K562 (cell line): ENCODE results near the gene TMPRSS11D. TPM values are rescaled to one million over a fixed set of nuclear protein-coding genes. Genes with fewer than 3 reads are reported as not detected.

Experiments used
- ATAC-seq: fragments of 200-7000 bp; cut with Tn5 transposase; 3 replicates; pipeline ENCODE4 v1.9.1; 2020; ENCODE audit warnings: moderate library complexity
- BruUV-seq: library from RNA; stranded (reverse); fragments of 400-500 nt; replicated peaks from 2 replicates; lab custom pipeline; 2021; lab: Mats Ljungman, UMichigan
- CTCF ChIA-PET: fragments of 300-600 bp; formaldehyde crosslinking; extraction: SDS; loops from one replicate; lab custom pipeline; 2021; ENCODE audit warnings: low intra/inter-chr PET ratio; lab: Yijun Ruan, JAX
- POLR2A ChIA-PET: fragments of 300-600, 350-650 bp; sonication (Branson Sonifier 250); formaldehyde crosslinking; extraction: SDS; loops from one replicate; lab custom pipeline; 2021; ENCODE audit warnings: antibody characterized with exemption, inconsistent platforms; lab: Yijun Ruan, JAX
- DNase-seq, 4 experiments: peaks; one replicate each; pipeline versions ENCODE4 v3.0.0 to v3.0.0-alpha.2; 2011 to 2018; ENCODE audit warnings: low spot score in 3 of 4, mixed read lengths in 3 of 4; ENCODE audit errors: extremely low read depth in 1 of 4
- FAIRE-seq: peaks from 2 replicates; lab custom pipeline; 2011; peaks lifted over from hg19 to GRCh38; lab: Jason Lieb, UNC
- H2AFZ ChIP-seq: 2 replicates; pipeline ENCODE4 v1.6.0; 2011; ENCODE audit warnings: low read depth, low read length, control low read depth, inconsistent platforms
- H3K27ac ChIP-seq: fragments of 200-600 bp; 3 replicates; pipeline ENCODE4 v1.8.0; 2011; ENCODE audit warnings: low read depth, mild to moderate bottlenecking, control low read depth, inconsistent platforms, low read length, moderate library complexity, mixed read lengths; ENCODE audit errors: extremely low read depth
- H3K27me3 ChIP-seq, 2 experiments: fragments of 300-600 bp in 1 of 2; 2 replicates in 1 of 2; 3 replicates in 1 of 2; pipeline versions ENCODE4 v1.6.0 to v1.8.0; 2011; ENCODE audit warnings: inconsistent platforms in 2 of 2, low read length in 2 of 2, mild to moderate bottlenecking in 1 of 2, mixed read lengths in 1 of 2, moderate library complexity in 1 of 2; ENCODE audit not compliant: control insufficient read depth in 2 of 2, insufficient read depth in 2 of 2
- H3K36me3 ChIP-seq: fragments of 300-600 bp; 3 replicates; pipeline ENCODE4 v1.8.0; 2011; ENCODE audit warnings: mild to moderate bottlenecking, low read length, inconsistent platforms; ENCODE audit not compliant: control insufficient read depth, insufficient read depth
- H3K4me1 ChIP-seq, 2 experiments: fragments of 200-600 bp in 1 of 2; replicated peaks in 1 of 2; 2 replicates in 1 of 2; 3 replicates in 1 of 2; pipeline versions ENCODE4 v1.5.1 to v1.8.0; 2011; ENCODE audit warnings: inconsistent platforms in 2 of 2, low read length in 2 of 2, mild to moderate bottlenecking in 1 of 2, mixed read lengths in 1 of 2, moderate library complexity in 1 of 2; ENCODE audit not compliant: control insufficient read depth in 2 of 2, insufficient read depth in 2 of 2
- H3K4me2 ChIP-seq: 2 replicates; pipeline ENCODE4 v1.6.1; 2011; ENCODE audit warnings: low read length, control low read depth, inconsistent platforms, mixed read lengths; ENCODE audit not compliant: insufficient read depth
- H3K4me3 ChIP-seq: fragments of 200-600 bp; sonication (generic), shearing (Covaris generic); 2 replicates; pipeline ENCODE4 v1.5.1; 2016; ENCODE audit warnings: control low read depth, inconsistent platforms
- H3K79me2 ChIP-seq: fragments of 200-600 bp; 3 replicates; pipeline ENCODE4 v1.8.0; 2011; ENCODE audit warnings: low read length, inconsistent platforms; ENCODE audit not compliant: control insufficient read depth, insufficient read depth
- H3K9ac ChIP-seq, 2 experiments: 2 replicates each; pipeline versions ENCODE4 v1.6.0 to v1.6.1; 2011; ENCODE audit warnings: low read depth in 2 of 2, low read length in 2 of 2, control low read depth in 1 of 2, inconsistent platforms in 1 of 2, mild to moderate bottlenecking in 1 of 2, mixed read lengths in 1 of 2; ENCODE audit not compliant: insufficient read depth in 1 of 2
- H3K9me1 ChIP-seq: one replicate; pipeline ENCODE4 v1.6.0; 2011; ENCODE audit warnings: inconsistent platforms, mild to moderate bottlenecking, low read length, moderate library complexity; ENCODE audit not compliant: control insufficient read depth, insufficient read depth
- H3K9me3 ChIP-seq: replicated peaks from 2 replicates; pipeline ENCODE4 v1.5.1; 2011; ENCODE audit warnings: low read depth, low read length, inconsistent platforms; ENCODE audit not compliant: control insufficient read depth, insufficient read depth
- H4K20me1 ChIP-seq: replicated peaks from 2 replicates; pipeline ENCODE4 v1.6.1; 2011; ENCODE audit warnings: low read length, inconsistent platforms, mixed read lengths; ENCODE audit not compliant: control insufficient read depth, insufficient read depth
- BHLHE40 ChIP-seq: IDR thresholded peaks from 2 replicates; pipeline ENCODE4 v1.6.1; 2011; ENCODE audit warnings: low read length, improper control_type of control experiment
- DDX20 ChIP-seq: fragments of 450-650 bp; IDR thresholded peaks from 2 replicates; pipeline ENCODE4 v1.6.1; 2016; ENCODE audit warnings: missing genetic modification characterization, low read depth, mild to moderate bottlenecking, missing compliant biosample characterization, moderate library complexity
- HDAC8 ChIP-seq: fragments of 450-650 bp; IDR thresholded peaks from 2 replicates; pipeline ENCODE4 v1.6.1; 2016; ENCODE audit warnings: mild to moderate bottlenecking, missing genetic modification characterization, moderate library complexity, missing compliant biosample characterization
- NCOA6 ChIP-seq: fragments of 450-650 bp; IDR thresholded peaks from 2 replicates; pipeline ENCODE4 v1.6.1; 2017; ENCODE audit warnings: mild to moderate bottlenecking
- NFRKB ChIP-seq: fragments of 450-650 bp; IDR thresholded peaks from 2 replicates; pipeline ENCODE4 v1.6.1; 2016; ENCODE audit warnings: low read depth
- NRF1 ChIP-seq, 2 experiments: fragments of 450-650 bp; IDR thresholded peaks in 1 of 2; conservative IDR thresholded peaks in 1 of 2; 2 replicates each; pipeline ENCODE4 v1.6.1; 2014; ENCODE audit warnings: mild to moderate bottlenecking in 2 of 2
- PPARD ChIP-seq: fragments of 250-450 bp; sonication (Bioruptor Pico); IDR thresholded peaks from 2 replicates; pipeline ENCODE4 v1.8.0; 2022; ENCODE audit warnings: inconsistent platforms, mild to moderate bottlenecking, moderate library complexity
- RBM22 ChIP-seq: fragments of 200-400 bp; formaldehyde crosslinking; IDR thresholded peaks from 2 replicates; pipeline ENCODE4 v1.6.1; 2018; ENCODE audit warnings: low read length, low read depth; ENCODE audit not compliant: poor library complexity, severe bottlenecking
- THRAP3 ChIP-seq: fragments of 450-650 bp; IDR thresholded peaks from 2 replicates; pipeline ENCODE4 v1.6.1; 2016; ENCODE audit warnings: mild to moderate bottlenecking, inconsistent platforms, borderline replicate concordance
- ZC3H11A ChIP-seq: IDR thresholded peaks from 2 replicates; pipeline ENCODE4 v1.6.1; 2012; ENCODE audit warnings: low read depth, low read length, improper control_type of control experiment
- ZNF24 ChIP-seq: fragments of 450-650 bp; IDR thresholded peaks from 2 replicates; pipeline ENCODE4 v1.6.1; 2016
- ZNF253 ChIP-seq: fragments of 250-450 bp; sonication (Bioruptor Pico); conservative IDR thresholded peaks from 2 replicates; pipeline ENCODE4 v1.6.1; 2021; ENCODE audit warnings: mild to moderate bottlenecking
- ZNF551 ChIP-seq: fragments of 250-450 bp; sonication (Bioruptor Pico); IDR thresholded peaks from 2 replicates; pipeline ENCODE4 v1.5.0; 2021; ENCODE audit warnings: mild to moderate bottlenecking, moderate library complexity
- ZNF707 ChIP-seq: fragments of 250-450 bp; sonication (Bioruptor Pico); conservative IDR thresholded peaks from 2 replicates; pipeline ENCODE4 v1.8.0; 2022; ENCODE audit warnings: inconsistent platforms, mild to moderate bottlenecking, moderate library complexity
- WGBS: fragments of 100-300 bp; shearing (Covaris generic); methylation state at CpG from one replicate; pipeline ENCODE4 v1.1.6; 2016; ENCODE audit warnings: low coverage, mixed read lengths; ENCODE audit not compliant: insufficient coverage; ENCODE audit errors: missing lambda C conversion rate; 5-methylcytosine and 5-hydroxymethylcytosine counted together
- in situ Hi-C: fragments of 300-500 bp; cut with MboI; formaldehyde crosslinking; loops from 4 replicates; pipeline ENCODE4 v1.15.0; 2018; ENCODE audit warnings: inconsistent platforms, mixed read lengths
- intact Hi-C: fragments of 100-400 bp; cut with micrococcal nuclease; formaldehyde crosslinking; loops from 2 replicates; pipeline ENCODE4 v1.14.2; 2022
- polyA plus RNA-seq, 8 experiments: library from polyadenylated mRNA; depleted of rRNA in 4 of 8; stranded (reverse) in 5 of 8; unstranded in 3 of 8; fragments of >200 nt; fragmentation: Nextera tagmentation in 2 of 8; fragmentation: Illumina TruSeq in 1 of 8; extraction: Ambion mirVana in 2 of 8; extraction: Trizol in 1 of 8; gene quantifications; 2 replicates each; pipeline versions ENCODE4 v1.2.1 to v1.2.3, GENCODE V29; 2011 to 2014; ENCODE audit warnings: inconsistent platforms in 1 of 8, missing spikeins in 1 of 8
- total RNA-seq, 7 experiments: library from RNA; depleted of rRNA in 6 of 7; stranded (reverse); fragments of >200 nt in 6 of 7; fragmentation: Illumina TruSeq in 2 of 7; extraction: Trizol in 2 of 7; gene quantifications; 2 replicates each; pipeline versions ENCODE4 v1.2.1 to v1.2.3, GENCODE V29; 2011 to 2021; ENCODE audit warnings: low replicate concordance in 1 of 7
- TF ChIP-seq, protein P1 (sequence below): sonication (generic); formaldehyde crosslinking; IDR thresholded peaks from 2 replicates; pipeline ENCODE4 v1.9.0; 2022; ENCODE audit warnings: mild to moderate bottlenecking, missing genetic modification reagents
- TF ChIP-seq, protein P2 (sequence below): sonication (generic); formaldehyde crosslinking; IDR thresholded peaks from 2 replicates; pipeline ENCODE4 v1.8.0; 2022; ENCODE audit warnings: mild to moderate bottlenecking, missing genetic modification reagents
- TF ChIP-seq, protein P3 (sequence below): fragments of 250-450 bp; sonication (Bioruptor Pico); IDR thresholded peaks from 2 replicates; pipeline ENCODE4 v1.5.0; 2021; ENCODE audit warnings: mild to moderate bottlenecking, moderate library complexity

TMPRSS11D gene
- total and polyA plus RNA-seq, 9 of the 15 experiments (the other 6 are each of a cell fraction or from before 2014, with no cell fraction given), result not detected

DNA sequence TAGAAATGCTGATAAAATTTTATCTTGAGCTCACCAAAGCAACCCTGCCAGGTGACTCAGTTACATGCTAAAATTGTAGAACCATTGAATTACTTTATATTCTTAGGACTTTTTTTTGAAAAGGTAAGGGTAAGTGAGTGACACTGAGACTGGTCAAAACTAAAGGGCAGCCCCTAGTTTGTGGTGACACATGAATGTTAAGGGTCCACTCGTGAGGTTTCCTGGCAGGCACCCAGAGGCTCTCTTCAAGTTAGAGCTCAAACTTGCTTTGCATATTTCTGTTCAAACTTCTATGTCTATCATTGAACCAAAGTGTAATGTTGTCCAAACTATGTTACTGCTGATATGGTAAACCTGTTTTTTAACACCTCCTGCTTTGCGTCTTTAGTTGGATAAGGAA is 30.5 kb downstream of the TMPRSS11D start:
- POLR2A ChIA-PET, result interaction anchor here (0.5 kb wide), 1 partner anchor 324 kb away, joined by 3 read pairs; no protein-coding TSS in a partner anchor

More for the DNA sequence above, 30.5 kb downstream of the TMPRSS11D start:
- ATAC-seq, result no peak
- BruUV-seq, result no TSS peak
- Histone ChIP-seq H3K27me3 (peaks cover 0 to 6% of the 10 kb centered on the region in 2 experiments; a peak in 2 of 5 replicates), H3K9me3 (no peaks in the 10 kb centered on the region)
- TF ChIP-seq ZNF551 (CRISPR knock-in tag) (no peak), NRF1 (conservative IDR thresholded peaks at IDR 0.05 in 1 of 2, IDR thresholded peaks at IDR 0.05 in 1 of 2) (no peak), ZC3H11A (no peak), NCOA6 (no peak), HDAC8 (tag) (no peak), THRAP3 (no peak), BHLHE40 (no peak), DDX20 (tag) (no peak), ZNF24 (no peak), PPARD (no peak), RBM22 (no peak), ZNF253 (CRISPR knock-in tag) (no peak), NFRKB (no peak), ZNF707 (no peak)
- TF ChIP-seq, protein P1, sequence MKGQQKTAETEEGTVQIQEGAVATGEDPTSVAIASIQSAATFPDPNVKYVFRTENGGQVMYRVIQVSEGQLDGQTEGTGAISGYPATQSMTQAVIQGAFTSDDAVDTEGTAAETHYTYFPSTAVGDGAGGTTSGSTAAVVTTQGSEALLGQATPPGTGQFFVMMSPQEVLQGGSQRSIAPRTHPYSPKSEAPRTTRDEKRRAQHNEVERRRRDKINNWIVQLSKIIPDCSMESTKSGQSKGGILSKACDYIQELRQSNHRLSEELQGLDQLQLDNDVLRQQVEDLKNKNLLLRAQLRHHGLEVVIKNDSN (CRISPR knock-in tag), result no peak
- TF ChIP-seq, protein P2, sequence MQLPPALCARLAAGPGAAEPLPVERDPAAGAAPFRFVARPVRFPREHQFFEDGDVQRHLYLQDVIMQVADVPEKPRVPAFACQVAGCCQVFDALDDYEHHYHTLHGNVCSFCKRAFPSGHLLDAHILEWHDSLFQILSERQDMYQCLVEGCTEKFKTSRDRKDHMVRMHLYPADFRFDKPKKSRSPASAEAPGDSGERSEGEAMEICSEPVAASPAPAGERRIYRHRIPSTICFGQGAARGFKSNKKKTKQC (CRISPR knock-in tag), result no peak
- TF ChIP-seq, protein P3, sequence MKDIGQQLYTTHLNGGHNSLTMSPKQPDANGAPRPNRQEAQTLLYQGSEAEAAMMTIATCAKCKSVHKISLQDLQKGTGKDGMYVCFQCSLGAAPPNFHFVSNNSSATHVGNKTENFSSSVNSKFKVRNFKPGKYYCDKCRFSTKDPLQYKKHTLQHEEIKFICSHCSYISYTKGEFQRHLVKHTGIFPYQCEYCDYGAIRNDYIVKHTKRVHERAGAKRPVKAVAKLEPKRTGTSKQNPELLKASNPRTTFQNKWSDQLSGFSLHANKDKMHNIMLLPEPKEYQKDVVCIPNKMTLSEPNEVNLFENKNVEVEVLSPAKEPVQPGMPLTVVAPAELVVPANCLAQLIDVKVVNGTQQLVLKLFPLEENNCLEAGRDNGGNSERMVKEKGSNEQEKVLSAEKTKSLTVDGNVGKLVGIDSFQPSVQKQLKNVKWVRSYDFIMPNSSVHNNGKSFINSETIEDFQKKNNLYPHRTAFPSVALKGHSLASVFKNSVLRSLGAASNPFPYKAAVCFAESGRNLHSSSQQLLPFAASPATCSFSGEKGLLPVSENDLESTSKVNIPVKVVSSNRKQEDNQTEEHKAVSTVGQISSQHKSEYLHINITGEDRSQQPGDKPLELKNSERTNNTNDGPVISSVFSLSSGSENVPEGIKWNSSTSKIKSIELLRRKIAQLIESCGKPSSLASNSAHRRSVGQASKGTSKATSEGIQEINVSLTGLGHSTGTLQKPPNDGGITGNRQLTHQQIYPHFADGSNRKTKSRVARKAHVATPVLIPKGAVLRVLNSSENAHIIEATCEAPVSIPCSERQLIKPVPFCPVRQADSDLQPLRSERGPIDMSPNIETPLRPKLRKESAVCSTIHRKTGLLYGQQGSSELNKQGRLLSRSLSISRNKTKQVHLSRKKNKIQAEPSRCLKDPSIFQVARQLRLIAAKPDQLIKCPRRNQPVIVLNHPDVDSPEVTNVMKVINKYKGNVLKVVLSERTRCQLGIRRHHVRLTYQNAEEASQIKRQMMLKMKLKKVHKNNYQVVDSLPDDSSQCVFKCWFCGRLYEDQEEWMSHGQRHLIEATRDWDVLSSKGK, result no peak
- TF ChIP-seq, all 486 proteins: peak for 0
- Histone ChIP-seq H4K20me1 (no peaks in the 10 kb centered on the region), H3K4me1 (no peaks in the 10 kb centered on the region), H3K36me3 (no peaks in the 10 kb centered on the region), H2AFZ (no peak overlapping the region), H3K4me2 (no peak overlapping the region), H3K27ac (no peak overlapping the region), H3K4me3 (no peak overlapping the region), H3K9ac (no peak overlapping the region), H3K9me1 (no peaks in the 10 kb centered on the region), H3K79me2 (no peaks in the 10 kb centered on the region)
- WGBS, result 3% methylated on average over 2 of the region's 2 CpGs
- intact Hi-C loops, result no loop called here
- FAIRE-seq (no peak), DNase-seq (no peak)
- CTCF ChIA-PET, result no interaction called here
- in situ Hi-C loops, result no loop called here
